HEK293 (cell line): ENCODE results near the gene AOAH.

Experiments used
- CTCF ChIA-PET: fragments of 350-600 bp; formaldehyde crosslinking; extraction: SDS; loops from one replicate; lab custom pipeline; 2021; ENCODE audit warnings: antibody characterized with exemption; lab: Yijun Ruan, JAX
- POLR2A ChIA-PET: fragments of 300-600 bp; formaldehyde crosslinking; extraction: SDS; loops from one replicate; lab custom pipeline; 2020; ENCODE audit warnings: antibody characterized with exemption, inconsistent platforms; lab: Yijun Ruan, JAX
- H3K27ac ChIP-seq: fragments of 200-500 bp; sonication (Bioruptor generic); 2 replicates; pipeline ENCODE4 v1.5.1; 2014; ENCODE audit warnings: low read depth, low read length, control low read depth, inconsistent platforms; ENCODE audit errors: extremely low read depth
- H3K36me3 ChIP-seq, 2 experiments: fragments of 200-500 bp in 1 of 2; sonication (Bioruptor generic) in 1 of 2; 1 replicate in 1 of 2; 2 replicates in 1 of 2; pipeline ENCODE4 v1.5.1; 2014 to 2017; ENCODE audit warnings: inconsistent platforms in 2 of 2, low read length in 2 of 2; ENCODE audit not compliant: control insufficient read depth in 2 of 2, insufficient read depth in 1 of 2
- H3K4me1 ChIP-seq: fragments of 200-500 bp; sonication (Bioruptor generic); 2 replicates; pipeline ENCODE4 v1.5.1; 2014; ENCODE audit warnings: mild to moderate bottlenecking, low read length, inconsistent platforms; ENCODE audit not compliant: control insufficient read depth, insufficient read depth
- H3K4me3 ChIP-seq: 2 replicates; pipeline ENCODE4 v1.5.1; 2011; ENCODE audit warnings: low read depth, mild to moderate bottlenecking, control low read depth, low read length, moderate library complexity
- H3K9me3 ChIP-seq: fragments of 200-500 bp; sonication (Bioruptor generic); 2 replicates; pipeline ENCODE4 v1.5.1; 2014; ENCODE audit warnings: low read depth, low read length, inconsistent platforms; ENCODE audit not compliant: control insufficient read depth, insufficient read depth
- INSM2 ChIP-seq: fragments of 450-650 bp; formaldehyde crosslinking; IDR thresholded peaks from 2 replicates; pipeline ENCODE4 v1.5.1; 2016; ENCODE audit warnings: missing biosample characterization, missing genetic modification characterization
- PRDM10 ChIP-seq: fragments of 450-650 bp; formaldehyde crosslinking; IDR thresholded peaks from 2 replicates; pipeline ENCODE4 v1.5.1; 2016; ENCODE audit warnings: missing biosample characterization, missing genetic modification characterization
- PRDM6 ChIP-seq: fragments of 450-650 bp; formaldehyde crosslinking; IDR thresholded peaks from 2 replicates; pipeline ENCODE4 v1.5.1; 2017; ENCODE audit warnings: missing biosample characterization, missing genetic modification characterization
- TRIM28 ChIP-seq: IDR thresholded peaks from 2 replicates; pipeline ENCODE4 v1.6.1; 2011; ENCODE audit warnings: low read length, control low read depth, borderline replicate concordance
- ZBTB21 ChIP-seq: fragments of 450-650 bp; formaldehyde crosslinking; IDR thresholded peaks from 2 replicates; pipeline ENCODE4 v1.5.1; 2017; ENCODE audit warnings: missing biosample characterization, missing genetic modification characterization
- ZNF266 ChIP-seq: fragments of 450-650 bp; formaldehyde crosslinking; IDR thresholded peaks from 2 replicates; pipeline ENCODE4 v1.5.1; 2016; ENCODE audit warnings: missing biosample characterization, missing genetic modification characterization, low read depth
- ZNF280C ChIP-seq: fragments of 450-650 bp; formaldehyde crosslinking; IDR thresholded peaks from 2 replicates; pipeline ENCODE4 v1.5.1; 2016; ENCODE audit warnings: missing biosample characterization, missing genetic modification characterization
- ZNF366 ChIP-seq: fragments of 450-650 bp; formaldehyde crosslinking; conservative IDR thresholded peaks from 2 replicates; pipeline ENCODE4 v1.5.1; 2016; ENCODE audit warnings: missing biosample characterization, missing genetic modification characterization
- ZNF426 ChIP-seq: fragments of 450-650 bp; formaldehyde crosslinking; IDR thresholded peaks from 2 replicates; pipeline ENCODE4 v1.5.1; 2017; ENCODE audit warnings: missing biosample characterization, missing genetic modification characterization, mild to moderate bottlenecking, inconsistent platforms, moderate library complexity
- ZNF449 ChIP-seq: fragments of 450-650 bp; formaldehyde crosslinking; IDR thresholded peaks from 2 replicates; pipeline ENCODE4 v1.5.1; 2017; ENCODE audit warnings: missing biosample characterization, mild to moderate bottlenecking, missing genetic modification characterization, moderate library complexity
- ZNF518A ChIP-seq: fragments of 450-650 bp; formaldehyde crosslinking; conservative IDR thresholded peaks from 2 replicates; pipeline ENCODE4 v1.5.1; 2016; ENCODE audit warnings: low read depth, missing biosample characterization, missing genetic modification characterization
- ZNF544 ChIP-seq: fragments of 450-650 bp; formaldehyde crosslinking; IDR thresholded peaks from 2 replicates; pipeline ENCODE4 v1.5.0; 2017; ENCODE audit warnings: missing biosample characterization, missing genetic modification characterization
- ZNF629 ChIP-seq: fragments of 450-650 bp; formaldehyde crosslinking; IDR thresholded peaks from 2 replicates; pipeline ENCODE4 v1.5.1; 2017; ENCODE audit warnings: missing biosample characterization, missing genetic modification characterization
- ZNF792 ChIP-seq: fragments of 450-650 bp; formaldehyde crosslinking; IDR thresholded peaks from 2 replicates; pipeline ENCODE4 v1.5.1; 2016; ENCODE audit warnings: missing biosample characterization, missing genetic modification characterization
- ZNF837 ChIP-seq: fragments of 450-650 bp; formaldehyde crosslinking; IDR thresholded peaks from 2 replicates; pipeline ENCODE4 v1.5.1; 2016; ENCODE audit warnings: missing biosample characterization, missing genetic modification characterization
- ZSCAN5A ChIP-seq: fragments of 450-650 bp; formaldehyde crosslinking; IDR thresholded peaks from 2 replicates; pipeline ENCODE4 v1.5.1; 2016; ENCODE audit warnings: missing biosample characterization, missing genetic modification characterization

The AOAH gene

GRCh38 chr7:36604806-36605205 lies 119.5 kb downstream of the AOAH start (continued):
- TF ChIP-seq INSM2 (tag by site-specific recombination) (no peak), ZNF837 (tag by site-specific recombination) (no peak), ZNF629 (tag by site-specific recombination) (peak; percentile 40; the same call in 1 of the 2 replicates), ZNF518A (no peak), ZBTB21 (0 out of 2 replicates have a peak, but pooled peaks have one; percentile 41), TRIM28 (no peak), PRDM6 (tag by site-specific recombination) (no peak), ZNF792 (tag by site-specific recombination) (no peak)

- Histone ChIP-seq H3K27ac (no peak overlapping the region), H3K4me3 (no peak overlapping the region), H3K4me1 (peaks cover 6% of the 10 kb centered on the region; the same call in 1 of the 2 replicates), H3K9me3 (no peaks in the 10 kb centered on the region), H3K36me3 (no peaks in the 10 kb centered on the region)
- ChIA-PET POLR2A (no interaction called here), CTCF (interaction anchor here (1.2 to 1.4 kb wide), 2 partner anchors 21 to 116 kb away, joined by 3 to 5 read pairs; no protein-coding TSS in a partner anchor)
- TF ChIP-seq ZSCAN5A (tag by site-specific recombination) = no peak
- TF ChIP-seq PRDM10 (tag by site-specific recombination) = no peak
- no peak for TF ChIP-seq TRIM28
- no peak for TF ChIP-seq ZNF449 (tag by site-specific recombination)
- TF ChIP-seq ZNF280C (tag by site-specific recombination) = no peak
- TF ChIP-seq ZNF544 (tag by site-specific recombination) = no peak
- TF ChIP-seq ZNF266 = no peak
- TF ChIP-seq ZNF366 (tag by site-specific recombination) = no peak
- TF ChIP-seq ZNF426 (tag by site-specific recombination) = no peak
Observed at GRCh38 chr7:36602934-36603887, 121.1 kb downstream of the AOAH start.
